Raji (cell line): ENCODE data around the gene LRP2.

ENCODE experiments used
- POLR2A ChIP-seq: IDR thresholded peaks from 2 replicates; pipeline ENCODE4 v1.6.1; 2011; ENCODE audit warnings: low read depth, low read length, control low read depth; ENCODE audit not compliant: insufficient read depth

LRP2 gene

GRCh38 chr2:169131587-169132512, 230.5 kb downstream of the LRP2 start:
- no peak for TF ChIP-seq POLR2A

GRCh38 chr2:169129703-169130243, 232.6 kb downstream of the LRP2 start:
- TF ChIP-seq POLR2A: no peak

- no peak for TF ChIP-seq POLR2A
Measured at GRCh38 chr2:169119851-169120250, 242.5 kb downstream of the LRP2 start.

- TF ChIP-seq POLR2A: no peak
Measured at GRCh38 chr2:169119123-169119760, 243.1 kb downstream of the LRP2 start.

GRCh38 chr2:169118060-169118459, 244.3 kb downstream of the LRP2 start:
- no peak for TF ChIP-seq POLR2A

- TF ChIP-seq POLR2A: no peak
Measured at GRCh38 chr2:169116993-169117392, 245.3 kb downstream of the LRP2 start.

- no peak for TF ChIP-seq POLR2A
Measured at GRCh38 chr2:169116327-169116726, 246.0 kb downstream of the LRP2 start.

- TF ChIP-seq POLR2A: no peak
Measured at GRCh38 chr2:169114056-169114455, 248.3 kb downstream of the LRP2 start.

- no peak for TF ChIP-seq POLR2A
Measured at GRCh38 chr2:169112841-169113240, 249.5 kb downstream of the LRP2 start.

- no peak for TF ChIP-seq POLR2A
Measured at GRCh38 chr2:169110916-169111315, 251.4 kb downstream of the LRP2 start.

GRCh38 chr2:169110419-169110818, 251.9 kb downstream of the LRP2 start:
- TF ChIP-seq POLR2A: no peak

- no peak for TF ChIP-seq POLR2A
Measured at GRCh38 chr2:169109502-169110409, 252.6 kb downstream of the LRP2 start.

- no peak for TF ChIP-seq POLR2A
Measured at GRCh38 chr2:169108099-169108884, 254.0 kb downstream of the LRP2 start.

- no peak for TF ChIP-seq POLR2A
Measured at GRCh38 chr2:169107645-169108044, 254.7 kb downstream of the LRP2 start.
